GM12875 (cell line): ENCODE measurements around the gene GFER.
A peak's percentile ranks its signal among the peaks of the same experiment; 100 is the strongest.

ENCODE experiments used
- H3K4me3 ChIP-seq: one replicate; pipeline ENCODE4 v1.5.1; 2011; ENCODE audit warnings: low read depth, low read length, control low read depth
- TF ChIP-seq, protein P1 (sequence below): IDR thresholded peaks from 2 replicates; pipeline ENCODE4 v1.5.1; 2011; ENCODE audit warnings: low read depth, mild to moderate bottlenecking, control low read depth, inconsistent platforms, low read length, moderate library complexity, borderline replicate concordance; ENCODE audit not compliant: insufficient read depth

Gene GFER

GRCh38 chr16:1966460-1966859 is 17.5 kb upstream of the GFER start, which contains the start of gene RNF151:
Gene RNF151, plus strand, starts transcription at chr16:1966856. Its CDS starts 26 bp downstream, at chr16:1966882.
- peak within 1 kb of the TSS; percentile 95 for H3K4me3 ChIP-seq
- TF ChIP-seq, protein P1, sequence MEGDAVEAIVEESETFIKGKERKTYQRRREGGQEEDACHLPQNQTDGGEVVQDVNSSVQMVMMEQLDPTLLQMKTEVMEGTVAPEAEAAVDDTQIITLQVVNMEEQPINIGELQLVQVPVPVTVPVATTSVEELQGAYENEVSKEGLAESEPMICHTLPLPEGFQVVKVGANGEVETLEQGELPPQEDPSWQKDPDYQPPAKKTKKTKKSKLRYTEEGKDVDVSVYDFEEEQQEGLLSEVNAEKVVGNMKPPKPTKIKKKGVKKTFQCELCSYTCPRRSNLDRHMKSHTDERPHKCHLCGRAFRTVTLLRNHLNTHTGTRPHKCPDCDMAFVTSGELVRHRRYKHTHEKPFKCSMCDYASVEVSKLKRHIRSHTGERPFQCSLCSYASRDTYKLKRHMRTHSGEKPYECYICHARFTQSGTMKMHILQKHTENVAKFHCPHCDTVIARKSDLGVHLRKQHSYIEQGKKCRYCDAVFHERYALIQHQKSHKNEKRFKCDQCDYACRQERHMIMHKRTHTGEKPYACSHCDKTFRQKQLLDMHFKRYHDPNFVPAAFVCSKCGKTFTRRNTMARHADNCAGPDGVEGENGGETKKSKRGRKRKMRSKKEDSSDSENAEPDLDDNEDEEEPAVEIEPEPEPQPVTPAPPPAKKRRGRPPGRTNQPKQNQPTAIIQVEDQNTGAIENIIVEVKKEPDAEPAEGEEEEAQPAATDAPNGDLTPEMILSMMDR: no peak

GRCh38 chr16:1968146-1968953 is 15.6 kb upstream of the GFER start:
- TF ChIP-seq, protein P1: no peak
- no peak overlapping the region for H3K4me3 ChIP-seq

- TF ChIP-seq, protein P1: no peak
- peak within 1 kb of the TSS; percentile 98 for H3K4me3 ChIP-seq
Observed at GRCh38 chr16:1971796-1972489, 12.1 kb upstream of the GFER start, which contains the start of gene TBL3. Gene TBL3, plus strand, starts transcription at chr16:1972053. Its CDS starts 112 bp downstream, at chr16:1972165.

- TF ChIP-seq, protein P1: no peak
- peak overlapping the region; percentile 98 for H3K4me3 ChIP-seq
Observed at GRCh38 chr16:1972490-1972877, 11.5 kb upstream of the GFER start.

- TF ChIP-seq, protein P1: no peak
- H3K4me3 ChIP-seq: no peak overlapping the region
Observed at GRCh38 chr16:1973461-1974156, 10.4 kb upstream of the GFER start.

DNA sequence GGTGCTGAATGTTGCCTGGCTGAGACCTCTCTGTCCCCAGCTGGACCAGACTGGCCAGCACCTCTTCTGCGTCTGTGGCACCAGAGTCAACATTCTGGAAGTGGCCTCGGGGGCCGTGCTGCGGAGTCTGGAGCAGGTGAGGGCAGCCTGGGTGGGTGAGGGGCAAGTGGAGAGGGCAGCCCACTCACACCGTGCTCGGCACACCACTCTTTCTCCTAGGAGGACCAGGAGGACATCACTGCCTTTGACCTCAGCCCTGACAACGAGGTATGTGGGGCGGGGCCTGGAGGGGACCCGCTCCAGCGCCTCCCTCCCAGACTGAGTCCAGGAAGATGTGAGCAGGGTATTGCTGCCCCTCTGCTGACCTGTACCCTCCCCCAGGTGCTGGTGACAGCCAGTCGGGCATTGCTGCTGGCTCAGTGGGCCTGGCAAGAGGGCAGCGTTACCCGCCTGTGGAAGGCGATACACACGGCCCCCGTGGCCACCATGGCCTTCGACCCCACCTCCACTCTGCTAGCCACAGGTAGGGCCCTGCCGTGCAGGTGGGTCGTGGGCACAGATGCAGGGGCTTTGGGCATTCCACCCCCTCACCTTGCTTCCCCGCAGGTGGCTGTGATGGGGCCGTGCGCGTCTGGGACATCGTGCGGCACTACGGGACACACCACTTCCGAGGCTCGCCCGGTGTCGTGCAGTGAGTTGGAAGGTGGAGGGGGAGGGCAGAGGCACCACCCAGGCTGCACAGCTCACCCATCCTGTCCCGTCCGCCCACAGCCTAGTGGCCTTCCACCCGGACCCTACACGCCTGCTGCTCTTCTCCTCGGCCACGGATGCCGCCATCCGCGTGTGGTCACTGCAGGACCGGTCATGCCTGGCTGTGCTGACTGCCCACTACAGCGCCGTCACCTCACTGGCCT is 9.6 kb upstream of the GFER start:
- no peak overlapping the region for H3K4me3 ChIP-seq
- TF ChIP-seq, protein P1: no peak
